Brain microvascular endothelial cell (primary cell): ENCODE measurements around the gene CC2D1A.

Experiments used
- DNase-seq: peaks from one replicate; pipeline ENCODE4 v3.0.0-alpha.2; 2020
- H3K27ac ChIP-seq: fragments of 250-450 bp; sonication (Bioruptor Pico); 2 replicates; pipeline ENCODE4 v1.5.1; 2020; ENCODE audit warnings: mild to moderate bottlenecking, moderate library complexity
- H3K27me3 ChIP-seq: fragments of 250-450 bp; sonication (Bioruptor Pico); replicated peaks from 2 replicates; pipeline ENCODE4 v1.5.1; 2020; ENCODE audit warnings: mild to moderate bottlenecking
- H3K36me3 ChIP-seq: fragments of 250-450 bp; sonication (Bioruptor Pico); replicated peaks from 2 replicates; pipeline ENCODE4 v1.5.1; 2020; ENCODE audit warnings: mild to moderate bottlenecking
- H3K4me3 ChIP-seq: 2 replicates; pipeline ENCODE4 v1.5.1; 2011; ENCODE audit warnings: low read depth, mild to moderate bottlenecking, control low read depth, low read length, moderate library complexity
- in situ Hi-C: cut with HindIII; loops from 2 replicates; pipeline ENCODE4 v1.10.0; 2017; ENCODE audit warnings: low sequenced_read_pairs, low pct_ligation_motif_present
- TF ChIP-seq, protein P1 (sequence below): IDR thresholded peaks from 2 replicates; pipeline ENCODE4 v1.5.1; 2011; ENCODE audit warnings: low read depth, mild to moderate bottlenecking, moderate library complexity, low read length, control low read depth, inconsistent platforms; ENCODE audit errors: missing control alignments

The CC2D1A gene

DNA sequence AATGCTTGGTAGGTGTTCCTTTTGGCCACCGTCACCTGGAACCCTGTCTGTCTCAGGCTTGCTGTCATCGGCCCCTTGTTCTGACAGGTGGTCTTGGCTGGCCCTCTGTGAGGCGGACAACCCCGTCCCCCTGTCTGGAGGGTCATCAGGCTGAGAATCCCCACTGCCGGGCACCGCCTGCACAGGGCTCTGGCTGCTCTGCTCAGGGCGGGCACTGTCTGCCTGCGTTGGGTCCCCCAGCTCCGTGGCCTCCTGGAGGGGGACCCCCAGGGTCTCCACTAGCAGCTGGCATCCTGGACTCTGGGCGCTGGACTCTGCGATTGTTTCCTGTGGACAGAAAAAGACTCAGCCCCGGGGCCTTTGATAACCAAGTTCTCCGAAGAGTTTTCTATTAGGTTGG, 15.9 kb upstream of the CC2D1A start:
- H3K27me3 ChIP-seq = no peaks in the 10 kb centered on the region
- in situ Hi-C loops = no loop called here
- no peak overlapping the region for H3K27ac ChIP-seq
- DNase-seq = no peak
- no peak overlapping the region for H3K4me3 ChIP-seq
- TF ChIP-seq, protein P1, sequence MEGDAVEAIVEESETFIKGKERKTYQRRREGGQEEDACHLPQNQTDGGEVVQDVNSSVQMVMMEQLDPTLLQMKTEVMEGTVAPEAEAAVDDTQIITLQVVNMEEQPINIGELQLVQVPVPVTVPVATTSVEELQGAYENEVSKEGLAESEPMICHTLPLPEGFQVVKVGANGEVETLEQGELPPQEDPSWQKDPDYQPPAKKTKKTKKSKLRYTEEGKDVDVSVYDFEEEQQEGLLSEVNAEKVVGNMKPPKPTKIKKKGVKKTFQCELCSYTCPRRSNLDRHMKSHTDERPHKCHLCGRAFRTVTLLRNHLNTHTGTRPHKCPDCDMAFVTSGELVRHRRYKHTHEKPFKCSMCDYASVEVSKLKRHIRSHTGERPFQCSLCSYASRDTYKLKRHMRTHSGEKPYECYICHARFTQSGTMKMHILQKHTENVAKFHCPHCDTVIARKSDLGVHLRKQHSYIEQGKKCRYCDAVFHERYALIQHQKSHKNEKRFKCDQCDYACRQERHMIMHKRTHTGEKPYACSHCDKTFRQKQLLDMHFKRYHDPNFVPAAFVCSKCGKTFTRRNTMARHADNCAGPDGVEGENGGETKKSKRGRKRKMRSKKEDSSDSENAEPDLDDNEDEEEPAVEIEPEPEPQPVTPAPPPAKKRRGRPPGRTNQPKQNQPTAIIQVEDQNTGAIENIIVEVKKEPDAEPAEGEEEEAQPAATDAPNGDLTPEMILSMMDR = no peak
- H3K36me3 ChIP-seq = no peaks in the 10 kb centered on the region

DNA sequence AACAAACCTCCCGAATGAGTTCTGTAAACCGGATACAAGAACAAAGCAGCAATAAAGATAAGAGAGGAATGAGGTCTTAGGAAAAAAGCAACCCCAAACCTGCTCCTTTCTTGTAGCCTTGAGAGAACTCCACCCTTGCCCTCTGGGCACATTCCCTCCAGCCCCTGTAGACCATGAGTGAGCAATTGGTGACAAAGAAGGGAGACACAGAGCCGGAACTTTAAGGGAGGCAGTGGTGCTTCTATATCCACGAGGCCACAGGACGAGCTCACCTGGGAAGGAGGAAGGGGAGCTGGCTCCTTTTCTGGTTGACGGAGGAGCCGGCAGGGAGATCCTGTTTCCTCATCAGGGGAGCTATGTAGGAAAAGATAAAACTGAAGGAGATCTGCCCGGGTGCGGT, 13.1 kb upstream of the CC2D1A start:
- no peaks in the 10 kb centered on the region for H3K27me3 ChIP-seq
- H3K4me3 ChIP-seq = no peak overlapping the region
- in situ Hi-C loops = no loop called here

DNA sequence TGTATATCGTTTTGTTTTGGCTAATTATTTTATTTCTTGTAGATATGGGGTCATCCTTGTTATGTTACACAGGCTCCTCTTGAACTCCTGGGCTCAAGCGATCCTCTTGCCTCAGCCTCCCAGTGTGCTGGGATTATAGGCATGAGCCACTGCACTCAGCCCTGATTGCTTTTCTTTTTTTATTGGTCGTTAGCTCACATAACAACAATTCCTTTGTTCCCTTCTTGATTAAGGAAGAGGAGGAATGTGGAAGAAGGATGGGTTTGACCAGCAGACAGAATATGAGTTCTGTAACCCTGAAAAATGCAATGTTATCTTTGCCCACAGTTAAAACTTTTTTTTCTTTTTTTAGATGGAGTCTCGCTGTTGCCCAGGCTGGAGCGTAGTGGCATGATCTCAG, 11.4 kb upstream of the CC2D1A start:
- no peaks in the 10 kb centered on the region for H3K36me3 ChIP-seq
- in situ Hi-C loops = no loop called here

More for the DNA sequence above, 13.1 kb upstream of the CC2D1A start:
- no peak for DNase-seq
- TF ChIP-seq, protein P1 = no peak
- H3K36me3 ChIP-seq = no peaks in the 10 kb centered on the region
- no peak overlapping the region for H3K27ac ChIP-seq

DNA sequence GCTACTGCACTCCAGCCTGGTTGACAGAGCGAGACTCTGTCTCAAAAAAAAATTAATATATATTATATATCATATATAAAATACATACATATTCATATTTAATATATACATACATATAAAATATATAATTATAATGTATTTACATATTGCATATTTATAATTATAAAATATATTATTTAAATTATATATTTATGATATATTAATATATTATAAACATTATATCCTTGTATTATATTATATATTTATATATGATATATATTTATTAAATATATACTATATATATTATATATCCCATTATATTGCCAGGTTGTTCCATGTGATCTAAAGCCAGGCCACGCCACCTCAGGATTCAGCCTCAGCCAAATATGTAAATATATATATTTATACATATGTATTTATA, 9.8 kb upstream of the CC2D1A start:
- H3K4me3 ChIP-seq = no peak overlapping the region
- H3K27me3 ChIP-seq = no peaks in the 10 kb centered on the region
- no peaks in the 10 kb centered on the region for H3K36me3 ChIP-seq
- in situ Hi-C loops = no loop called here
- no peak for DNase-seq
- TF ChIP-seq, protein P1 = no peak
- H3K27ac ChIP-seq = no peak overlapping the region

More for the DNA sequence above, 11.4 kb upstream of the CC2D1A start:
- TF ChIP-seq, protein P1 = no peak
- no peak overlapping the region for H3K4me3 ChIP-seq
- no peaks in the 10 kb centered on the region for H3K27me3 ChIP-seq
- DNase-seq = no peak
- no peak overlapping the region for H3K27ac ChIP-seq

DNA sequence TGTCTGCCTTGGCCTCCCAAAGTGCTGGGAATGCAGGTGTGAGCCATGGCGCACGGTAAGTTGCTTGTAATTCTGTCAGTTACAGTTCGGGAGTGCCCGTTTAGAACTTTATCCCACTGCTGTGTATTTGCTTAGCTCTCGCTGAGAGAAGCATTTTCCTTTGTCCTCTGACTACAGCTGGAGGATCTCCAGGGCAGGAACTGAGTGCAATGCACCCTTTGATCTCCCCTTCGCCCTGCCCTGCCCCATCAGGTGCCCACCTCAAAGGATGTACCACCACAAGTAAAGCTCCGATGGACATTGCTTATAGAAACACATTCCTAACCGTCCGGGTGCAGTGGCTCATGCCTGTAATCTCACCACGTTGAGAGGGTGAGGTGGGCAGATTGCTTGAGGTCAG, 6.6 kb upstream of the CC2D1A start:
- in situ Hi-C loops = no loop called here
- no peak overlapping the region for H3K27ac ChIP-seq

More for the DNA sequence above, 6.6 kb upstream of the CC2D1A start:
- H3K4me3 ChIP-seq = no peak overlapping the region
- no peaks in the 10 kb centered on the region for H3K27me3 ChIP-seq
- no peak for DNase-seq
- TF ChIP-seq, protein P1 = no peak
- no peaks in the 10 kb centered on the region for H3K36me3 ChIP-seq
